Tibial nerve (tissue), 4 donors: ENCODE measurements around the gene MGLL. TPM values are rescaled to one million over a fixed set of nuclear protein-coding genes. Genes with fewer than 3 reads are reported as not detected.

Experiments
- DNase-seq, 2 donors: peaks; one replicate each; pipeline ENCODE4 v3.0.0-alpha.2; 2019; ENCODE audit warnings: low spot score in 2 of 2
- H3K27ac ChIP-seq, 4 donors: fragments of 200-600 bp; sonication (generic) in 3 of 4; one replicate each; pipeline ENCODE4 v1.5.1; 2017 to 2019; ENCODE audit warnings: mild to moderate bottlenecking in 1 of 4
- H3K27me3 ChIP-seq, 2 donors: fragments of 200-600 bp; sonication (generic) in 1 of 2; one replicate each; pipeline versions ENCODE4 v1.5.1 to v1.6.0; 2017 to 2019
- H3K36me3 ChIP-seq, 3 donors: fragments of 200-600 bp; sonication (generic); one replicate each; pipeline ENCODE4 v1.5.1; 2018 to 2019
- H3K4me1 ChIP-seq, 4 donors: fragments of 200-600 bp; sonication (generic) in 3 of 4; one replicate each; pipeline ENCODE4 v1.5.1; 2017 to 2019
- H3K4me3 ChIP-seq, 4 donors: fragments of 200-600 bp; sonication (generic) in 3 of 4; one replicate each; pipeline ENCODE4 v1.5.1; 2017 to 2019; ENCODE audit warnings: mild to moderate bottlenecking in 1 of 4, moderate library complexity in 1 of 4
- H3K9me3 ChIP-seq, 4 donors: fragments of 200-600 bp; sonication (generic) in 3 of 4; one replicate each; pipeline ENCODE4 v1.5.1; 2017 to 2019
- EP300 ChIP-seq, 2 donors: sonication (generic); formaldehyde crosslinking; IDR thresholded peaks; one replicate each; pipeline ENCODE4 v1.6.1; 2017; ENCODE audit warnings: antibody characterized with exemption in 2 of 2, mild to moderate bottlenecking in 1 of 2
- POLR2A ChIP-seq, 2 donors: fragments of 450-650 bp; IDR thresholded peaks; one replicate each; pipeline ENCODE4 v1.6.1; 2017; ENCODE audit warnings: antibody characterized with exemption in 2 of 2, mild to moderate bottlenecking in 2 of 2, moderate library complexity in 2 of 2
- WGBS, 2 donors: methylation state at CpG; one replicate each; pipeline ENCODE4 v1.1.5; 2018; 5-methylcytosine and 5-hydroxymethylcytosine counted together
- total RNA-seq, 4 donors: library from RNA; depleted of rRNA; stranded (reverse); fragments of >200 nt; gene quantifications; one replicate each; pipeline ENCODE4 v1.1.0, GENCODE V29; 2016
- TF ChIP-seq, protein P1 (sequence below), 5 experiments: fragments of 200-600 bp in 3 of 5; fragments of 450-650 bp in 2 of 5; sonication (generic) in 3 of 5; IDR thresholded peaks; one replicate each; pipeline ENCODE4 v1.5.1; 2016 to 2019; ENCODE audit warnings: antibody characterized with exemption in 5 of 5, mild to moderate bottlenecking in 3 of 5, moderate library complexity in 2 of 5

The MGLL gene
- total RNA-seq, 4 donors from 2014 or later: 67.5 to 96.6 (median 86.1) TPM

DNA sequence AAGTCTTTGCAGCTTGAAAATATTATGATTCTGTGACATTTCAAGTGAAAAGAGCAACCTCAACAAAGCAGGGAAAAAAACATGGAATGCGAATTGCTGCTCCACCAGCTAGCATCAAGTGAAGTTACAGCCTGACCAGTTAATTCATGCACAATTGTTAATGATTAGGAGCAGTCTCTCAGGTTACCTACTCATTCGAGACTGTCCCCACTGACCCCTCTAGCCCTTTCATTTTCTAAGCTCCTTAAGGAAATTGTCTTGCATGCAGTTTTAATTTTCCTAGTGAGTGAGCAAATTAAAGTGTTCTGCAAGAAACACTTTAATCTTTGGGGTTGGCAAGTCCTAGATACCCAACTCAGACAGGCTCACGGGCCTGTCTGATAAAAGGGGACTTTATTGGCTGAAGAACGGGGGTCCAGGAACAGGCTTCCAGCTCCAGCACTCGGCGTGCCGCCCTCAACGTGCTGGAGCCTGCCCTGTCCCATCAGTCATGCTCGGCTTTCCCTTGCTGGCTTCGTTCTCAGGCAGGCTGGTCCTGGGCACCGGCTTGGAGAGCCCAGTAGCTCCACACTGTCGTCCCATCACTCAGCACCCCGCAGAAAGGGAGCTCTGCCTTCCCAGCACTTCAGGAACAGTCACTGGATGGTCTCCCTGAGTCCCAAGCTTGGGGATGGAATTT lies 175.0 kb downstream of the MGLL start:
- no peak for TF ChIP-seq POLR2A (IDR thresholded peaks at IDR 0.05)
- no peak for TF ChIP-seq EP300 (IDR thresholded peaks at IDR 0.05)
- TF ChIP-seq, protein P1, sequence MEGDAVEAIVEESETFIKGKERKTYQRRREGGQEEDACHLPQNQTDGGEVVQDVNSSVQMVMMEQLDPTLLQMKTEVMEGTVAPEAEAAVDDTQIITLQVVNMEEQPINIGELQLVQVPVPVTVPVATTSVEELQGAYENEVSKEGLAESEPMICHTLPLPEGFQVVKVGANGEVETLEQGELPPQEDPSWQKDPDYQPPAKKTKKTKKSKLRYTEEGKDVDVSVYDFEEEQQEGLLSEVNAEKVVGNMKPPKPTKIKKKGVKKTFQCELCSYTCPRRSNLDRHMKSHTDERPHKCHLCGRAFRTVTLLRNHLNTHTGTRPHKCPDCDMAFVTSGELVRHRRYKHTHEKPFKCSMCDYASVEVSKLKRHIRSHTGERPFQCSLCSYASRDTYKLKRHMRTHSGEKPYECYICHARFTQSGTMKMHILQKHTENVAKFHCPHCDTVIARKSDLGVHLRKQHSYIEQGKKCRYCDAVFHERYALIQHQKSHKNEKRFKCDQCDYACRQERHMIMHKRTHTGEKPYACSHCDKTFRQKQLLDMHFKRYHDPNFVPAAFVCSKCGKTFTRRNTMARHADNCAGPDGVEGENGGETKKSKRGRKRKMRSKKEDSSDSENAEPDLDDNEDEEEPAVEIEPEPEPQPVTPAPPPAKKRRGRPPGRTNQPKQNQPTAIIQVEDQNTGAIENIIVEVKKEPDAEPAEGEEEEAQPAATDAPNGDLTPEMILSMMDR (IDR thresholded peaks at IDR 0.05): no peak
- H3K9me3 ChIP-seq: no peaks in the 10 kb centered on the region
- no peak for DNase-seq
- 84 to 88% methylated on average over 13 of the region's 13 CpGs for WGBS, 2 donors
- H3K27ac ChIP-seq: no peak overlapping the region
- peaks cover 0 to 5% (median 0%) of the 10 kb centered on the region in 4 donors for H3K4me1 ChIP-seq
- no peaks in the 10 kb centered on the region for H3K36me3 ChIP-seq
- no peak overlapping the region for H3K4me3 ChIP-seq
- H3K27me3 ChIP-seq: no peaks in the 10 kb centered on the region

DNA sequence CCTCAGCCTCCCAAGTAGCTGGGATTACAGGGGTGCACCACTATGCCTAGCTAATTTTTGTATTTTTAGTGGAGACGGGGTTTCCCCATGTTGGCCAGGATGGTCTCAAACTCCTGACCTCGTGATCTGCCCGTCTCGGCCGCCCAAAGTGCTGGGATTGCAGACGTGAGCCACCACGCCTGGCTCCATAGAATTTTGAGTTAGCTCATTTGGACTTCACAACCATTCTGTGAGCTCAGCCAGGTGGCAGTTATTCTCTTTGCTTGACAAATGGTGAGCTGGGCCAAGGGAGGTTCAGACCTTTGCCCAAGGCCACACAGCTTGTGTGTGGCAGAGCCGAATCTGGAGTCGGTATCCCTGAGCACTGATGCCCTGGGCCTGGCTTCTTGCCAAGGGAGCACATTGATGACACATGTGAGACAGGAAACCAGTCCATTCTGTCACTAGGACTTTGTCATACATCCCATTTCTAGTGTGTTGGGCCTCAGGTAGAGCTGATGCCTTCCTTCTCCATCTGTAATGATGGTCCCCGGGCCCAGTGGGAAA lies 175.7 kb downstream of the MGLL start:
- no peak for TF ChIP-seq EP300 (IDR thresholded peaks at IDR 0.05)
- TF ChIP-seq, protein P1 (IDR thresholded peaks at IDR 0.05): no peak
- WGBS, 2 donors: 95 to 96% methylated on average over 8 to 10 of the region's 10 CpGs
- no peaks in the 10 kb centered on the region for H3K9me3 ChIP-seq
- DNase-seq: no peak
- no peaks in the 10 kb centered on the region for H3K4me1 ChIP-seq
- no peak overlapping the region for H3K27ac ChIP-seq
- H3K27me3 ChIP-seq: no peaks in the 10 kb centered on the region
- H3K4me3 ChIP-seq: no peak overlapping the region
- H3K36me3 ChIP-seq: no peaks in the 10 kb centered on the region

DNA sequence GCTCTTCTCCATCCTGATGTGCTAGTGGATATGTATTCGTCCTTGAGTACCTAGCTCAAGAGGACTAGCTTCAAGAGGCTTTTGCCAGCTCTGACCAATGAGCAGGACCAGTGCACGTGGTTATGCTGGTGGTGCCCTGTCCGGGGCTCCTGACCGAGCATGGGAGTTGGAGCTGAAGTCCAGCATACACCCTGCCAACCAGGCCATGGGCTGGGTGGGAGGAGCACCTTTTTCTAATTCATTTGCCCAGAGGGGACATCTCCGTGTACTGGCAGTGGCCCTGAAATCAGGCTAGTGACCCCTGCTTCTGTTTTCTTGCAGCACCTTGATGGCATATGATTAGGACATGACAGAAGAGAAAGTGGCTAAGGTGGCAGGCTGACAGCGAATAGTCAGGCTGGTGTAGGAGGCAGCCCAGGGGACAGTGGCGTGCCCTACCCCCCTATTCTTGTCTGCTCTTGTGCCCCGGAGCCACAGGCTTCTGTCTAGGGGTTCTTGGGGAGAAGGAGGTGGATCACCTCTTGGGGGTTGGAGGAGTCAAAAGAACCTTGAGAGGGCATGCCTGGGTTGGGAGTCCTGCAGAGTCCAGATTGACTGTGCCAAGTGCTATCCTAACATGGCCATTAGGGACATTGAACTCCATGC lies 176.8 kb downstream of the MGLL start:
- 95 to 97% methylated on average over 8 of the region's 8 CpGs for WGBS, 2 donors
- no peaks in the 10 kb centered on the region for H3K4me1 ChIP-seq
- DNase-seq: no peak
- no peaks in the 10 kb centered on the region for H3K36me3 ChIP-seq
- no peaks in the 10 kb centered on the region for H3K27me3 ChIP-seq
- TF ChIP-seq, protein P1 (IDR thresholded peaks at IDR 0.05): no peak
- TF ChIP-seq EP300 (IDR thresholded peaks at IDR 0.05): no peak
- no peak for TF ChIP-seq POLR2A (IDR thresholded peaks at IDR 0.05)
- no peak overlapping the region for H3K4me3 ChIP-seq
- H3K9me3 ChIP-seq: no peaks in the 10 kb centered on the region
- no peak overlapping the region for H3K27ac ChIP-seq

DNA sequence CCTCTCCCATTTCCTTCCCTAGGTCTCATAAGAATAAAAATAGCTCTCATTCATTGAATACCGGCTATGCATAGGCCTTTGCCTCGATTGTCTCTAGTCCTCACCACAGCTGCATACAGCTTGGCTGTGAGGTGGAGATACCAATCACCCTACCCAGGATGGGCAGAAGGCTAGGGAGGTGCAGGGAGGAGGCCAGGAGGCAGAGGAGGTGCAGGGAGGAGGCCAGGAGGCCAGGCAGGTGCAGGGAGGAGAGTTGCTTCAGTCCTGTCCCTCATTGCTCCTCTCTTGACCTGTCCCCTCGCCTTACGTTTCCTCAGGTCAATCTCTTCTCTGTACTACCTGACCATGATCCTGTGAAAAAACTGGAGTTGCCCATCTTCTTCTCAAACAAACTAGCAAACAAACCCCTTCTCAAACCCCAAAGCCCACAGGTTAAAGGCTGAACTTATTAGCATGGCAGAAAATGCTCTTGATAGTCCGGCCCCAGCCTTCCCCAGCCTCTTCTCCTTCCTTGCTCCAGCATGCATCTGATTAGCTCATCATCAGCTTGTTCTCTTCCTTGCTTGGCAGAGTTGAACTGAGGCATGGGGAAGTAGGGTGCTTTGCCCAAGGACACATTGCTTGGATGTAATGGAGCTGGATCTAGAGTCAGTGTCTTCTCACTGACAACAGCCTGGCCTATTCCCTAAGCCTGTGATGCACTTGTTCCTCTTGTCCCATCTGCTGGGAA lies 177.5 kb downstream of the MGLL start:
- H3K4me3 ChIP-seq: no peak overlapping the region
- H3K4me1 ChIP-seq: no peaks in the 10 kb centered on the region
- no peak overlapping the region for H3K27ac ChIP-seq
- TF ChIP-seq POLR2A (IDR thresholded peaks at IDR 0.05) (no peak), EP300 (IDR thresholded peaks at IDR 0.05) (no peak)
- TF ChIP-seq, protein P1 (IDR thresholded peaks at IDR 0.05): no peak
- no peaks in the 10 kb centered on the region for H3K27me3 ChIP-seq
- WGBS, 2 donors: 69 to 71% methylated on average over 5 of the region's 5 CpGs
- no peaks in the 10 kb centered on the region for H3K9me3 ChIP-seq
- no peak for DNase-seq
- H3K36me3 ChIP-seq: no peaks in the 10 kb centered on the region

DNA sequence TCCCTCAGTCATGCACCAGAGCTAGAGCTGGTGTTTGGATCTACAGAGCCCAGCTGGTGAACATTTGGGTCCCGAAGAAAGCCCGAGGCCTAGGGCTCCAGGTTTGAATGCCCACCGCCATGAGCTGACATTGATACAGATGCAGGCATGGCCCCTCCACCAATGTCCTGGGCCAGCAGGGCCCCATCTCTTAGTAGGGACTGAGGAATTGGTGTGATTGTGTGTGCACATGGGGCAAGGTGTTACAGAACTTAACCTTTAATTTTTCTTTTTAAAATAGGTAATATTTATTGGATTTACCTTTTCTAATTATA lies 182.3 kb downstream of the MGLL start:
- H3K4me3 ChIP-seq: no peak overlapping the region
- no peak for TF ChIP-seq EP300 (IDR thresholded peaks at IDR 0.05)
- no peak for TF ChIP-seq POLR2A (IDR thresholded peaks at IDR 0.05)
- TF ChIP-seq, protein P1 (IDR thresholded peaks at IDR 0.05): no peak
- no peaks in the 10 kb centered on the region for H3K27me3 ChIP-seq
- no peaks in the 10 kb centered on the region for H3K36me3 ChIP-seq
- no peaks in the 10 kb centered on the region for H3K4me1 ChIP-seq
- DNase-seq: no peak
- WGBS, 2 donors: 90 to 100% methylated on average over 3 of the region's 3 CpGs
- no peak overlapping the region for H3K27ac ChIP-seq
- no peaks in the 10 kb centered on the region for H3K9me3 ChIP-seq
